IPS-15b (cell line): ENCODE results near the gene AKAP8.
"Not testable (repeated sequence)": the region's sequence is repeated elsewhere in the genome, so short reads cannot be mapped to it uniquely, and the experiment has no call there.

ENCODE experiments used
- H3K27me3 ChIP-seq: one replicate; pipeline ENCODE4 v1.6.1; 2013; ENCODE audit warnings: low read length; ENCODE audit not compliant: control insufficient read depth, insufficient read depth
- H3K36me3 ChIP-seq: one replicate; pipeline ENCODE4 v1.6.1; 2013; ENCODE audit warnings: low read length; ENCODE audit not compliant: control insufficient read depth, insufficient read depth
- H3K4me1 ChIP-seq: one replicate; pipeline ENCODE4 v1.6.1; 2013; ENCODE audit warnings: mild to moderate bottlenecking, low read length; ENCODE audit not compliant: control insufficient read depth, insufficient read depth
- H3K4me3 ChIP-seq: one replicate; pipeline ENCODE4 v1.5.1; 2013; ENCODE audit warnings: low read depth, low read length
- H3K9ac ChIP-seq: one replicate; pipeline ENCODE4 v1.6.1; 2013; ENCODE audit warnings: low read depth, mild to moderate bottlenecking, low read length
- H3K9me3 ChIP-seq: one replicate; pipeline ENCODE4 v1.6.1; 2013; ENCODE audit warnings: mild to moderate bottlenecking, low read length; ENCODE audit not compliant: control insufficient read depth, insufficient read depth

Gene AKAP8

GRCh38 chr19:15421136-15421695, 41.6 kb upstream of the AKAP8 start:
- H3K36me3 ChIP-seq = peaks cover 29% of the 10 kb centered on the region
- H3K4me1 ChIP-seq = peaks cover 6% of the 10 kb centered on the region
- H3K4me3 ChIP-seq = no peak overlapping the region
- no peaks in the 10 kb centered on the region for H3K27me3 ChIP-seq
- H3K9me3 ChIP-seq = no peaks in the 10 kb centered on the region
- H3K9ac ChIP-seq = no peak overlapping the region

DNA sequence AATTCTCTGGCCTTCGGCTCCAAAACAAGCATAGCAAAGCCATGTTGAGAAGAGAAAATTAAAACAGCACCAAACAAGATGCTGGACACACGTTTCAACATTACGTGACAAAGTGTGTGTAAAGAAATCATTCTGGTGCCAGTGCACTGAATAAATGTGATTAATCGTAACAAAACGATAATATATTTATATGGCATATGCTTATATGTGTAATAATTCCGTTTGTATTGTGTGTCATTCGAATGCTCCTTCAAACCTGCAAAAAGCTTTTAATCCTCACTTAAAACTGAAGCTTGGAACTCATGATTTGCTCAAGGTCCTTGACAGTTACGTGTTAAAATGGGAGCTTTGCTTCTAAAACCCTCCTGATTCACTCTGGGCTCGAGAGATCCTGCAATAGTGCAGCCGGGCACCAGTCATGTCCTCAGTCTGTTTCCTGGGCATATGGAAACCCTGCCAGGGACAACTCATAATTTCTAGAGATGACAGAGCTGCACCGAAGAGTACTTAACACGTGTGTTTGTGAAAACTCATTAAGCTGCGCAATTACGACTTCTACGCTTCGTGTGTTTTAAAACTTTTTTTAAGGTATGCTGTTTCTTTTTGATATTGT, 39.9 kb upstream of the AKAP8 start:
- Histone ChIP-seq H3K4me3 (no peak overlapping the region), H3K9ac (no peak overlapping the region), H3K9me3 (no peaks in the 10 kb centered on the region), H3K27me3 (no peaks in the 10 kb centered on the region), H3K4me1 (peaks cover 6% of the 10 kb centered on the region), H3K36me3 (peaks cover 16% of the 10 kb centered on the region)

- Histone ChIP-seq H3K27me3 (no peaks in the 10 kb centered on the region), H3K4me3 (peak within 1 kb of the TSS; percentile 98), H3K36me3 (peaks cover 12% of the 10 kb centered on the region), H3K9ac (peak within 1 kb of the TSS; percentile 91), H3K9me3 (no peaks in the 10 kb centered on the region), H3K4me1 (peaks cover 6% of the 10 kb centered on the region)
These were observed 39.2 kb upstream of the AKAP8 start, which contains the start of gene AKAP8L for GRCh38 chr19:15418579-15419412. AKAP8L (minus strand) TSS chr19:15418988; CDS start chr19:15418923, 65 bp downstream.

DNA sequence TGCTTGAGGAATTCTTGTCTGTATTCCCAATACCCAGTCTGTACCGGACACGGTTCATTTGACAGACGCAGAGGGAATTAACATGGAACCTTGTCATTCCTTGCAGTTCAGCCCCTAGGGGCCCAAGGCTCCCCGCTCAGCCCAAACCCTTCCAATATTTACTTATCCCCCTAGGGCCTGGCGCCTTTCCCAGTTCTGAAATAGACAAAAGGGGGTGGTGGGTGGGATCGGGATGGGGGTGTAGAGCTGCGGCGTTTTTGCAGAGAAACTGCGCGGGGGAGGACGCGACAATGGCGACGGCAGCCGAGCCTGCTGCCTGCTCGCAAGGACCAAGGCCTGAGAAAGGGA, 38.6 kb upstream of the AKAP8 start:
- Histone ChIP-seq H3K4me3 (peak overlapping the region; percentile 98), H3K36me3 (peaks cover 8% of the 10 kb centered on the region), H3K9me3 (no peaks in the 10 kb centered on the region), H3K4me1 (peaks cover 7% of the 10 kb centered on the region), H3K27me3 (no peaks in the 10 kb centered on the region), H3K9ac (peak overlapping the region; percentile 91)

GRCh38 chr19:15417699-15418098, 38.1 kb upstream of the AKAP8 start:
- Histone ChIP-seq H3K36me3 (peaks cover 3% of the 10 kb centered on the region), H3K4me1 (peaks cover 8% of the 10 kb centered on the region), H3K4me3 (peak overlapping the region; percentile 98), H3K9me3 (no peaks in the 10 kb centered on the region), H3K9ac (peak overlapping the region; percentile 91), H3K27me3 (no peaks in the 10 kb centered on the region)

DNA sequence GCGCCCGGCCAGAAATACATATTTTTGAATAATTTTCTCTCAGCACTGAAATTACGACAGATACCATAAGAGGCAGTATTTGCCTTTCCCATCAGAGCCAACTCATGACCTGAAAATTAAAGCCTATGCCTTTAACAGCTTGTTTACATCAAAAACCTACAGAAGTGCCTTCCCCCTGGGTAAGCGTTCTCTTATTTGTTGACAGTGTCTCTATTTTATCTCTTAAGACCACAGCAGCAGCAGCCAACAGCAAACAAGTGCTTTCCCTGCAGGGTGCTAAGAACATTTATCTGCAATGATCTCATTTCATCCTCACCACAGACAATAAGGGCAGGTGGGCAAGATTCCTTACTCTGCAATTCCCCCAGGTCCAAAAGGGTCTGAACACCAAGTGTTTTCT, 33.2 kb upstream of the AKAP8 start:
- no peak overlapping the region for H3K4me3 ChIP-seq
- H3K27me3 ChIP-seq = no peaks in the 10 kb centered on the region
- no peak overlapping the region for H3K9ac ChIP-seq
- peaks cover 5% of the 10 kb centered on the region for H3K4me1 ChIP-seq
- no peaks in the 10 kb centered on the region for H3K36me3 ChIP-seq
- no peaks in the 10 kb centered on the region for H3K9me3 ChIP-seq

GRCh38 chr19:15411351-15411750, 31.8 kb upstream of the AKAP8 start:
- not testable (repeated sequence) for H3K9ac ChIP-seq, H3K27me3 ChIP-seq, H3K4me1 ChIP-seq, H3K4me3 ChIP-seq, H3K36me3 ChIP-seq, H3K9me3 ChIP-seq

DNA sequence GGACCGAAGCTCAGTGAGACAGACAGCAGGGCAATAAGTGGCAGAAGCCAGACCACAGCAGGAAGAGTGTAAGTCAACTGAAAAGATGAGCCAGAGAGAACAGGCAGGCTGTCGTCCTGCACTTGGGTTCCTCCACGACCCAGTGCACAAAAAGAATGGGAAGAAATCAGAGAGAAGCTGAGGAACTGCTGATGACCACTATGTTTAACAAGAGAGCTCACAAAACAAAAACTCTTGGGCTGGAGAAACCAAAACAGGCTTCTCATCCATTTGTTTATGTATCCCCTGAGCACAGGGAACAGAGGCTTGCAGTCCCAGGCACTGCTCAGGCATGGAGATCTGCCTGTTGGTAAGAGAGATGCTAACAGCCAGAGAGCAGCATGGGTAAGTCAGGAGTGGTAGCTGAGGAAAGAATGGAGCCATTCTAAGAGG, 25.2 kb upstream of the AKAP8 start:
- Histone ChIP-seq H3K4me3 (no peak overlapping the region), H3K9me3 (no peaks in the 10 kb centered on the region), H3K36me3 (peaks cover 40% of the 10 kb centered on the region), H3K4me1 (no peaks in the 10 kb centered on the region), H3K9ac (no peak overlapping the region), H3K27me3 (no peaks in the 10 kb centered on the region)

- peaks cover 45% of the 10 kb centered on the region for H3K36me3 ChIP-seq
- H3K4me3 ChIP-seq = no peak overlapping the region
- H3K9me3 ChIP-seq = no peaks in the 10 kb centered on the region
These were observed 24.7 kb upstream of the AKAP8 start for GRCh38 chr19:15404097-15404779.

GRCh38 chr19:15403151-15403531, 23.6 kb upstream of the AKAP8 start:
- Histone ChIP-seq H3K4me3 (no peak overlapping the region), H3K9me3 (no peaks in the 10 kb centered on the region), H3K27me3 (no peaks in the 10 kb centered on the region), H3K4me1 (no peaks in the 10 kb centered on the region), H3K9ac (no peak overlapping the region), H3K36me3 (peaks cover 56% of the 10 kb centered on the region)

More at GRCh38 chr19:15404097-15404779, 24.7 kb upstream of the AKAP8 start:
- Histone ChIP-seq H3K27me3 (no peaks in the 10 kb centered on the region), H3K4me1 (no peaks in the 10 kb centered on the region), H3K9ac (no peak overlapping the region)

DNA sequence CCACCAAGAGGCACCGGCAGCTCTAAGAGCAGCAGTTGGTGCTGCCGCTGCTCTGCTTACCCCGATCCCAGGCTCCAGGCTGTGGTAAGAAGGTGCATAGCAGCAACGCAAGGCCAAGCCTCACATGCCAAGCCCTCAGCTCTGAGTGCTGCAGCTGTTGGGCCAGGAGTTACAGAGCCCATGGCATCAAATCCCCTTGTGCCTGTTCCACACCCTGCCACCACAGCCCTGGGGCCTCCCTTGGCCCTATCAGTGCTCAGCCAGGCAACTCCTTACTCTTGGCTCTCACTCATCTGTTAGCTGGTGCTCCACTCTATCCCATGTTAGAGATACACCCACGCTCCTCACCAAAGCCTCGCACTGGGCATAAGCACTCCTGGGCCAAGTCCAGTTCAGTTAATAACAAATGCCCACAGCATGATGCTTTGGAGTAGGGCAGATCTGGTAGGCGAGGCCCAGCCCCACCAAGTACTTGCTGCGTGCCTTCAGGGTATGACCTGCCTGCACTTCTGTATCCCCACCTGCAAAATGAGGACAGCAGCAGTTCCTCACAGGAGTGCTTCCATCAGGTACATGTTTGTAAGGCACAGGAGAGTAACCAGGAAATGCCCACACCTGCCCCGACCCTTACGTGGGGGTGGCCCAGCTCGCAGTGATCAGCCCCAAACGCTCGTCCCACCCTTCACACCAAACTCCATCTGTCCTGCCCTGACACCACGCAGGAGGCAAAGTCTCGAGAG, 23.0 kb upstream of the AKAP8 start:
- Histone ChIP-seq H3K4me1 (no peaks in the 10 kb centered on the region), H3K9ac (no peak overlapping the region), H3K4me3 (no peak overlapping the region), H3K36me3 (peaks cover 62% of the 10 kb centered on the region), H3K9me3 (no peaks in the 10 kb centered on the region), H3K27me3 (no peaks in the 10 kb centered on the region)
